Measurements from ENCODE around the gene EFNA2. TPM values are rescaled to one million over a fixed set of nuclear protein-coding genes. Genes with fewer than 3 reads are reported as not detected.

The EFNA2 gene
- total RNA-seq, 2 donors from 2014 or later: not detected

GRCh38 chr19:1239420-1239795 is 46.3 kb upstream of the EFNA2 start:
- H3K9me3 ChIP-seq: no peaks in the 10 kb centered on the region
- H3K36me3 ChIP-seq: no peaks in the 10 kb centered on the region
- H3K4me1 ChIP-seq: peaks cover 0 to 56% of the 10 kb centered on the region in 2 donors
- TF ChIP-seq CTCF (IDR thresholded peaks at IDR 0.05): no peak
- no peak overlapping the region for H3K4me3 ChIP-seq
- H3K27ac ChIP-seq: peak overlapping the region; percentile 99
- DNase-seq (ENCODE audit: low spot score): no peak
- no peaks in the 10 kb centered on the region for H3K27me3 ChIP-seq

GRCh38 chr19:1239796-1240737 is 45.6 kb upstream of the EFNA2 start:
- peak overlapping the region; percentile 12 to 85 for H3K4me3 ChIP-seq
- H3K36me3 ChIP-seq: peaks cover 3% of the 10 kb centered on the region
- peak; percentile 88 for DNase-seq (ENCODE audit: low spot score)
- H3K27ac ChIP-seq: peak overlapping the region; percentile 99
- H3K4me1 ChIP-seq: peaks cover 0 to 62% of the 10 kb centered on the region in 2 donors
- H3K9me3 ChIP-seq: no peaks in the 10 kb centered on the region
- peak; percentile 96 to 97 for TF ChIP-seq CTCF (IDR thresholded peaks at IDR 0.05)
- no peaks in the 10 kb centered on the region for H3K27me3 ChIP-seq

- H3K4me1 ChIP-seq: peaks cover 0 to 71% of the 10 kb centered on the region in 2 donors
- no peaks in the 10 kb centered on the region for H3K27me3 ChIP-seq
- DNase-seq (ENCODE audit: low spot score): no peak
- peak overlapping the region in 1 of 2 donors; percentile 85 for H3K4me3 ChIP-seq
- TF ChIP-seq CTCF (IDR thresholded peaks at IDR 0.05): no peak
- H3K9me3 ChIP-seq: no peaks in the 10 kb centered on the region
- H3K27ac ChIP-seq: peak overlapping the region; percentile 99
- peaks cover 3% of the 10 kb centered on the region for H3K36me3 ChIP-seq
These were observed 44.7 kb upstream of the EFNA2 start for GRCh38 chr19:1240925-1241324.

- TF ChIP-seq CTCF (IDR thresholded peaks at IDR 0.05): no peak
- Histone ChIP-seq H3K4me1 (peaks cover 0 to 77% of the 10 kb centered on the region in 2 donors), H3K4me3 (peak within 1 kb of the TSS; percentile 85 to 89), H3K27ac (peak within 1 kb of the TSS; percentile 99), H3K27me3 (no peaks in the 10 kb centered on the region), H3K36me3 (peaks cover 3% of the 10 kb centered on the region), H3K9me3 (no peaks in the 10 kb centered on the region)
- DNase-seq (ENCODE audit: low spot score): peak; percentile 92
These were observed 44.1 kb upstream of the EFNA2 start, which contains the start of gene ATP5F1D for GRCh38 chr19:1241417-1242095. ATP5F1D (plus strand) TSS chr19:1241751; CDS start chr19:1241851, 100 bp downstream.

- Histone ChIP-seq H3K9me3 (no peaks in the 10 kb centered on the region), H3K4me1 (peaks cover 0 to 80% of the 10 kb centered on the region in 2 donors), H3K27me3 (no peaks in the 10 kb centered on the region), H3K36me3 (peaks cover 3% of the 10 kb centered on the region), H3K4me3 (peak overlapping the region; percentile 85 to 89), H3K27ac (peak overlapping the region; percentile 99)
- peak; percentile 88 to 97 for TF ChIP-seq CTCF (IDR thresholded peaks at IDR 0.05)
- DNase-seq (ENCODE audit: low spot score): peak; percentile 89
These were observed 41.6 kb upstream of the EFNA2 start for GRCh38 chr19:1243768-1244692.

Data from right atrium auricular region (tissue), 2 donors.